K562 (cell line): ENCODE measurements around the gene METTL23. TPM values are rescaled to one million over a fixed set of nuclear protein-coding genes. Genes with fewer than 3 reads are reported as not detected.

Experiments used
- FOSL1 ChIP-seq: fragments of 200-800 bp; sonication (Bioruptor generic); conservative IDR thresholded peaks from 2 replicates; pipeline ENCODE4 v1.6.1; 2016; ENCODE audit warnings: missing genetic modification characterization, missing compliant biosample characterization
- KDM5B ChIP-seq: fragments of 200-600 bp; sonication (generic); IDR thresholded peaks from 2 replicates; pipeline ENCODE4 v1.6.1; 2012; ENCODE audit warnings: low read depth, mild to moderate bottlenecking, moderate library complexity, low read length, control low read depth, inconsistent platforms; ENCODE audit not compliant: insufficient replicate concordance
- RHOXF2B ChIP-seq: fragments of 250-450 bp; sonication (Bioruptor Pico); conservative IDR thresholded peaks from 2 replicates; pipeline ENCODE4 v1.5.1; 2021
- RNF2 ChIP-seq: sonication (generic); IDR thresholded peaks from 2 replicates; pipeline ENCODE4 v1.6.1; 2016
- SPI1 ChIP-seq: IDR thresholded peaks from 2 replicates; pipeline ENCODE4 v1.6.1; 2011; ENCODE audit warnings: low read depth, low read length, control low read depth, borderline replicate concordance
- TARDBP ChIP-seq: fragments of 450-650 bp; IDR thresholded peaks from 2 replicates; pipeline ENCODE4 v1.6.1; 2016
- ZNF134 ChIP-seq: fragments of 250-450 bp; sonication (Bioruptor Pico); conservative IDR thresholded peaks from 2 replicates; pipeline ENCODE4 v1.4.0; 2020
- polyA plus RNA-seq, 8 experiments: library from polyadenylated mRNA; depleted of rRNA in 4 of 8; stranded (reverse) in 5 of 8; unstranded in 3 of 8; fragments of >200 nt; fragmentation: Nextera tagmentation in 2 of 8; fragmentation: Illumina TruSeq in 1 of 8; extraction: Ambion mirVana in 2 of 8; extraction: Trizol in 1 of 8; gene quantifications; 2 replicates each; pipeline versions ENCODE4 v1.2.1 to v1.2.3, GENCODE V29; 2011 to 2014; ENCODE audit warnings: inconsistent platforms in 1 of 8, missing spikeins in 1 of 8
- total RNA-seq, 7 experiments: library from RNA; depleted of rRNA in 6 of 7; stranded (reverse); fragments of >200 nt in 6 of 7; fragmentation: Illumina TruSeq in 2 of 7; extraction: Trizol in 2 of 7; gene quantifications; 2 replicates each; pipeline versions ENCODE4 v1.2.1 to v1.2.3, GENCODE V29; 2011 to 2021; ENCODE audit warnings: low replicate concordance in 1 of 7
- TF ChIP-seq, protein P1 (sequence below): fragments of 450-650 bp; IDR thresholded peaks from 2 replicates; pipeline ENCODE4 v1.6.1; 2016; ENCODE audit warnings: mild to moderate bottlenecking, moderate library complexity
- TF ChIP-seq, protein P2 (sequence below): fragments of 450-650 bp; IDR thresholded peaks from 2 replicates; pipeline ENCODE4 v1.6.1; 2016
- TF ChIP-seq, protein P3 (sequence below): fragments of 250-450 bp; sonication (Bioruptor Pico); IDR thresholded peaks from 2 replicates; pipeline ENCODE4 v1.4.0; 2020; ENCODE audit warnings: mild to moderate bottlenecking

The METTL23 gene
- total and polyA plus RNA-seq, 9 of the 15 experiments (the other 6 are each of a cell fraction or from before 2014, with no cell fraction given) = 29.4 to 67.3 (median 41.6) TPM

DNA sequence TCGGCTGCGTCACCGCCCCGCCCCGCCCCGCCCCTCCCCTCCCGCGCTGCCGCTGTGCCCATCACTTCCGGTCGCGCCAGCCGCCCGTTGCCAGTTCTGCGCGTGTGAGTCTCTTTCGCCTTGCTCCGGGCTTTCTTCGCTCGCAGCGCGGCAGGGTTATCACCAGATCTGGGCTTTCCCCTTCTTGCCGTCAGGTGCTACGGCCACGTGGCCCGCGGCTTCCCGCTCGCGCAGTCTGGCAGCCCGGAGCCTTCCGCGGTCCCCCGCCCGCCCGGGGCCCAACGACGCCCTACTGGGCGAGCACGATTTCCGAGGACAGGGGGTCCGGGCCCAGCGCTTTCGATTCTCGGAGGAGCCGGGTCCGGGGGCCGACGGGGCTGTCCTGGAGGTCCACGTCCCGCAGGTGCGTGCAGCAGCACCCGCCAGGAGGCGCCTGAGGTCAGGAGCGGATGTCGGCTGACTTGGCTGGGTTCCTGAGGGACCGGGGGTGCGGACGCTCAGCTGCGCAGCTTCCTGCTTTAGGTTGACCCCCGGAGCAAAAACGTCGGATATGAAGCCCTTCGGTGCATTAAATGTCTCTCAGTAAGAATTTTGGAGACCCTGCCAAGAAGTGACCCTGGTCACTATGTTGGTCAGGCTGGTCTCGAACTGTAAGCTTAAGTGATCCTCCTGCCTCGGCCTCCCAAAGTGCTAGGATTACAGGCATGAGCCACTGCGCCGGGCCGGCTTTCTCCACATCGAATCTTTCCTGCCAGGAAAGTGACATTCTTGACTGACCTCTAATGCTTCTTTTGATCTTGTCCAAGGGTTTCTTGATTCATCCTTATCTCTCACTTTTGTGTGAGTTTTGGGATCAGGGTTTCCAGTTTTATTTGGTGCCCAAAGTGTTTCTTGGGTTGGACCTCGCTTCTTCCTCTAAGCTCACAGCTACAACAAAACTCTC, at the start of gene METTL23 (continued):
- TF ChIP-seq, protein P1, sequence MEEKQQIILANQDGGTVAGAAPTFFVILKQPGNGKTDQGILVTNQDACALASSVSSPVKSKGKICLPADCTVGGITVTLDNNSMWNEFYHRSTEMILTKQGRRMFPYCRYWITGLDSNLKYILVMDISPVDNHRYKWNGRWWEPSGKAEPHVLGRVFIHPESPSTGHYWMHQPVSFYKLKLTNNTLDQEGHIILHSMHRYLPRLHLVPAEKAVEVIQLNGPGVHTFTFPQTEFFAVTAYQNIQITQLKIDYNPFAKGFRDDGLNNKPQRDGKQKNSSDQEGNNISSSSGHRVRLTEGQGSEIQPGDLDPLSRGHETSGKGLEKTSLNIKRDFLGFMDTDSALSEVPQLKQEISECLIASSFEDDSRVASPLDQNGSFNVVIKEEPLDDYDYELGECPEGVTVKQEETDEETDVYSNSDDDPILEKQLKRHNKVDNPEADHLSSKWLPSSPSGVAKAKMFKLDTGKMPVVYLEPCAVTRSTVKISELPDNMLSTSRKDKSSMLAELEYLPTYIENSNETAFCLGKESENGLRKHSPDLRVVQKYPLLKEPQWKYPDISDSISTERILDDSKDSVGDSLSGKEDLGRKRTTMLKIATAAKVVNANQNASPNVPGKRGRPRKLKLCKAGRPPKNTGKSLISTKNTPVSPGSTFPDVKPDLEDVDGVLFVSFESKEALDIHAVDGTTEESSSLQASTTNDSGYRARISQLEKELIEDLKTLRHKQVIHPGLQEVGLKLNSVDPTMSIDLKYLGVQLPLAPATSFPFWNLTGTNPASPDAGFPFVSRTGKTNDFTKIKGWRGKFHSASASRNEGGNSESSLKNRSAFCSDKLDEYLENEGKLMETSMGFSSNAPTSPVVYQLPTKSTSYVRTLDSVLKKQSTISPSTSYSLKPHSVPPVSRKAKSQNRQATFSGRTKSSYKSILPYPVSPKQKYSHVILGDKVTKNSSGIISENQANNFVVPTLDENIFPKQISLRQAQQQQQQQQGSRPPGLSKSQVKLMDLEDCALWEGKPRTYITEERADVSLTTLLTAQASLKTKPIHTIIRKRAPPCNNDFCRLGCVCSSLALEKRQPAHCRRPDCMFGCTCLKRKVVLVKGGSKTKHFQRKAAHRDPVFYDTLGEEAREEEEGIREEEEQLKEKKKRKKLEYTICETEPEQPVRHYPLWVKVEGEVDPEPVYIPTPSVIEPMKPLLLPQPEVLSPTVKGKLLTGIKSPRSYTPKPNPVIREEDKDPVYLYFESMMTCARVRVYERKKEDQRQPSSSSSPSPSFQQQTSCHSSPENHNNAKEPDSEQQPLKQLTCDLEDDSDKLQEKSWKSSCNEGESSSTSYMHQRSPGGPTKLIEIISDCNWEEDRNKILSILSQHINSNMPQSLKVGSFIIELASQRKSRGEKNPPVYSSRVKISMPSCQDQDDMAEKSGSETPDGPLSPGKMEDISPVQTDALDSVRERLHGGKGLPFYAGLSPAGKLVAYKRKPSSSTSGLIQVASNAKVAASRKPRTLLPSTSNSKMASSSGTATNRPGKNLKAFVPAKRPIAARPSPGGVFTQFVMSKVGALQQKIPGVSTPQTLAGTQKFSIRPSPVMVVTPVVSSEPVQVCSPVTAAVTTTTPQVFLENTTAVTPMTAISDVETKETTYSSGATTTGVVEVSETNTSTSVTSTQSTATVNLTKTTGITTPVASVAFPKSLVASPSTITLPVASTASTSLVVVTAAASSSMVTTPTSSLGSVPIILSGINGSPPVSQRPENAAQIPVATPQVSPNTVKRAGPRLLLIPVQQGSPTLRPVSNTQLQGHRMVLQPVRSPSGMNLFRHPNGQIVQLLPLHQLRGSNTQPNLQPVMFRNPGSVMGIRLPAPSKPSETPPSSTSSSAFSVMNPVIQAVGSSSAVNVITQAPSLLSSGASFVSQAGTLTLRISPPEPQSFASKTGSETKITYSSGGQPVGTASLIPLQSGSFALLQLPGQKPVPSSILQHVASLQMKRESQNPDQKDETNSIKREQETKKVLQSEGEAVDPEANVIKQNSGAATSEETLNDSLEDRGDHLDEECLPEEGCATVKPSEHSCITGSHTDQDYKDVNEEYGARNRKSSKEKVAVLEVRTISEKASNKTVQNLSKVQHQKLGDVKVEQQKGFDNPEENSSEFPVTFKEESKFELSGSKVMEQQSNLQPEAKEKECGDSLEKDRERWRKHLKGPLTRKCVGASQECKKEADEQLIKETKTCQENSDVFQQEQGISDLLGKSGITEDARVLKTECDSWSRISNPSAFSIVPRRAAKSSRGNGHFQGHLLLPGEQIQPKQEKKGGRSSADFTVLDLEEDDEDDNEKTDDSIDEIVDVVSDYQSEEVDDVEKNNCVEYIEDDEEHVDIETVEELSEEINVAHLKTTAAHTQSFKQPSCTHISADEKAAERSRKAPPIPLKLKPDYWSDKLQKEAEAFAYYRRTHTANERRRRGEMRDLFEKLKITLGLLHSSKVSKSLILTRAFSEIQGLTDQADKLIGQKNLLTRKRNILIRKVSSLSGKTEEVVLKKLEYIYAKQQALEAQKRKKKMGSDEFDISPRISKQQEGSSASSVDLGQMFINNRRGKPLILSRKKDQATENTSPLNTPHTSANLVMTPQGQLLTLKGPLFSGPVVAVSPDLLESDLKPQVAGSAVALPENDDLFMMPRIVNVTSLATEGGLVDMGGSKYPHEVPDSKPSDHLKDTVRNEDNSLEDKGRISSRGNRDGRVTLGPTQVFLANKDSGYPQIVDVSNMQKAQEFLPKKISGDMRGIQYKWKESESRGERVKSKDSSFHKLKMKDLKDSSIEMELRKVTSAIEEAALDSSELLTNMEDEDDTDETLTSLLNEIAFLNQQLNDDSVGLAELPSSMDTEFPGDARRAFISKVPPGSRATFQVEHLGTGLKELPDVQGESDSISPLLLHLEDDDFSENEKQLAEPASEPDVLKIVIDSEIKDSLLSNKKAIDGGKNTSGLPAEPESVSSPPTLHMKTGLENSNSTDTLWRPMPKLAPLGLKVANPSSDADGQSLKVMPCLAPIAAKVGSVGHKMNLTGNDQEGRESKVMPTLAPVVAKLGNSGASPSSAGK = peak; percentile 93
- TF ChIP-seq, protein P2, sequence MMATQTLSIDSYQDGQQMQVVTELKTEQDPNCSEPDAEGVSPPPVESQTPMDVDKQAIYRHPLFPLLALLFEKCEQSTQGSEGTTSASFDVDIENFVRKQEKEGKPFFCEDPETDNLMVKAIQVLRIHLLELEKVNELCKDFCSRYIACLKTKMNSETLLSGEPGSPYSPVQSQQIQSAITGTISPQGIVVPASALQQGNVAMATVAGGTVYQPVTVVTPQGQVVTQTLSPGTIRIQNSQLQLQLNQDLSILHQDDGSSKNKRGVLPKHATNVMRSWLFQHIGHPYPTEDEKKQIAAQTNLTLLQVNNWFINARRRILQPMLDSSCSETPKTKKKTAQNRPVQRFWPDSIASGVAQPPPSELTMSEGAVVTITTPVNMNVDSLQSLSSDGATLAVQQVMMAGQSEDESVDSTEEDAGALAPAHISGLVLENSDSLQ = no peak; the same call in 1 of the 2 replicates
- peak; percentile 69 for TF ChIP-seq KDM5B
- TF ChIP-seq FOSL1 = peak; percentile 60
- peak; percentile 61; the same call in 1 of the 2 replicates for TF ChIP-seq TARDBP
- no peak for TF ChIP-seq ZNF134 (CRISPR knock-in tag)
- TF ChIP-seq RHOXF2B (CRISPR knock-in tag) = no peak
- TF ChIP-seq RNF2 = peak; percentile 52; the same call in 1 of the 2 replicates
- TF ChIP-seq SPI1 = no peak
- TF ChIP-seq, protein P3, sequence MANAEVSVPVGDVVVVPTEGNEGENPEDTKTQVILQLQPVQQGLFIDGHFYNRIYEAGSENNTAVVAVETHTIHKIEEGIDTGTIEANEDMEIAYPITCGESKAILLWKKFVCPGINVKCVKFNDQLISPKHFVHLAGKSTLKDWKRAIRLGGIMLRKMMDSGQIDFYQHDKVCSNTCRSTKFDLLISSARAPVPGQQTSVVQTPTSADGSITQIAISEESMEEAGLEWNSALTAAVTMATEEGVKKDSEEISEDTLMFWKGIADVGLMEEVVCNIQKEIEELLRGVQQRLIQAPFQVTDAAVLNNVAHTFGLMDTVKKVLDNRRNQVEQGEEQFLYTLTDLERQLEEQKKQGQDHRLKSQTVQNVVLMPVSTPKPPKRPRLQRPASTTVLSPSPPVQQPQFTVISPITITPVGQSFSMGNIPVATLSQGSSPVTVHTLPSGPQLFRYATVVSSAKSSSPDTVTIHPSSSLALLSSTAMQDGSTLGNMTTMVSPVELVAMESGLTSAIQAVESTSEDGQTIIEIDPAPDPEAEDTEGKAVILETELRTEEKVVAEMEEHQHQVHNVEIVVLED (CRISPR knock-in tag) = no peak
